ENCODE measurements around the gene MICALL2.

MICALL2 gene

DNA sequence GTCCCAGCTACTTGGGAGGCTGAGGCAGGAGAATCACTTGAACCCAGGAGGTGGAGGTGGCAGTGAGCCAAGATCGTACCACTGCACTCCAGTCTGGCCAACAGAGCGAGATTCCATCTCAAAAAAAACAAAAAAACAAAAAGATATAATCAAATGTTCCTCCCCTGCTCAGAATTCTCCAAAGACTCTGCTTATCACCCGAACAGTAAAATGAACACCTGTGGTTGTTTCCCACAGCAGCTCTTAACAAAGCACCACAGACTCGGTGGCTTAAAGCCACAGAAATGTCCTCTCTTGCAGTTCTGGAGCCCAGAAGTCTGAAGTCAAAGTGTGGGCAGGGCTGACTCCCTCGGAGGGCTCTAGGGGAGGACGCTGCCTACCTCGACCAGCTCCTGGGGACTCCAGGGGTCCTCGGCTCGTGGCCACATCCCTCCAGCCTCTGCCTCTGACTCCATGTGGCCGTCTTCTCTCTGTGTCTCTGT is 49.0 kb upstream of the MICALL2 start:
- ChIA-PET CTCF (no interaction called here), POLR2A (no interaction called here)
- H3K4me3 ChIP-seq (ENCODE audit: low read depth, low read length): no peak overlapping the region
- TF ChIP-seq, protein P1, sequence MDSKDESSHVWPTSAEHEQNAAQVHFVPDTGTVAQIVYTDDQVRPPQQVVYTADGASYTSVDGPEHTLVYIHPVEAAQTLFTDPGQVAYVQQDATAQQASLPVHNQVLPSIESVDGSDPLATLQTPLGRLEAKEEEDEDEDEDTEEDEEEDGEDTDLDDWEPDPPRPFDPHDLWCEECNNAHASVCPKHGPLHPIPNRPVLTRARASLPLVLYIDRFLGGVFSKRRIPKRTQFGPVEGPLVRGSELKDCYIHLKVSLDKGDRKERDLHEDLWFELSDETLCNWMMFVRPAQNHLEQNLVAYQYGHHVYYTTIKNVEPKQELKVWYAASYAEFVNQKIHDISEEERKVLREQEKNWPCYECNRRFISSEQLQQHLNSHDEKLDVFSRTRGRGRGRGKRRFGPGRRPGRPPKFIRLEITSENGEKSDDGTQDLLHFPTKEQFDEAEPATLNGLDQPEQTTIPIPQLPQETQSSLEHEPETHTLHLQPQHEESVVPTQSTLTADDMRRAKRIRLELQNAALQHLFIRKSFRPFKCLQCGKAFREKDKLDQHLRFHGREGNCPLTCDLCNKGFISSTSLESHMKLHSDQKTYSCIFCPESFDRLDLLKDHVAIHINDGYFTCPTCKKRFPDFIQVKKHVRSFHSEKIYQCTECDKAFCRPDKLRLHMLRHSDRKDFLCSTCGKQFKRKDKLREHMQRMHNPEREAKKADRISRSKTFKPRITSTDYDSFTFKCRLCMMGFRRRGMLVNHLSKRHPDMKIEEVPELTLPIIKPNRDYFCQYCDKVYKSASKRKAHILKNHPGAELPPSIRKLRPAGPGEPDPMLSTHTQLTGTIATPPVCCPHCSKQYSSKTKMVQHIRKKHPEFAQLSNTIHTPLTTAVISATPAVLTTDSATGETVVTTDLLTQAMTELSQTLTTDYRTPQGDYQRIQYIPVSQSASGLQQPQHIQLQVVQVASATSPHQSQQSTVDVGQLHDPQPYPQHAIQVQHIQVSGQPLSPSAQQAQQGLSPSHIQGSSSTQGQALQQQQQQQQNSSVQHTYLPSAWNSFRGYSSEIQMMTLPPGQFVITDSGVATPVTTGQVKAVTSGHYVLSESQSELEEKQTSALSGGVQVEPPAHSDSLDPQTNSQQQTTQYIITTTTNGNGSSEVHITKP (tag by site-specific recombination; IDR thresholded peaks at IDR 0.05): peak; percentile 51
- no peak for TF ChIP-seq ZBTB1 (tag by site-specific recombination; IDR thresholded peaks at IDR 0.05)
- H3K9me3 ChIP-seq (ENCODE audit: control insufficient read depth, insufficient read depth, low read depth, low read length): no peaks in the 10 kb centered on the region
- no peaks in the 10 kb centered on the region for H3K4me1 ChIP-seq (ENCODE audit: control insufficient read depth, insufficient read depth, low read length)
- no peak overlapping the region for H3K27ac ChIP-seq (ENCODE audit: extremely low read depth, low read depth, low read length)
- no peaks in the 10 kb centered on the region for H3K36me3 ChIP-seq (ENCODE audit: control insufficient read depth in 2 of 2, insufficient read depth in 1 of 2, low read length in 2 of 2)

GRCh38 chr7:1505731-1506550 is 46.7 kb upstream of the MICALL2 start:
- no peak overlapping the region for H3K27ac ChIP-seq (ENCODE audit: extremely low read depth, low read depth, low read length)
- no peaks in the 10 kb centered on the region for H3K4me1 ChIP-seq (ENCODE audit: control insufficient read depth, insufficient read depth, low read length)
- ChIA-PET POLR2A (interaction anchor here (1.1 to 2.2 kb wide), 2 partner anchors 28 to 31 kb away, joined by 4 to 10 read pairs; no protein-coding TSS in a partner anchor), CTCF (interaction anchor here (0.6 to 1.9 kb wide), 8 partner anchors 13 to 94 kb away, joined by 3 to 11 read pairs (median 4); partner anchors contain the start of gene TMEM184A)
- no peak overlapping the region for H3K4me3 ChIP-seq (ENCODE audit: low read depth, low read length)
- TF ChIP-seq ZIC2 (tag by site-specific recombination; IDR thresholded peaks at IDR 0.05) (peak; percentile 12; the same call in 1 of the 2 replicates), OSR2 (tag by site-specific recombination; IDR thresholded peaks at IDR 0.05) (no peak), ZNF274 (IDR thresholded peaks at IDR 0.05; ENCODE audit: low read length) (no peak), ZNF274 (tag by site-specific recombination; IDR thresholded peaks at IDR 0.05; ENCODE audit: borderline replicate concordance) (no peak), ZNF776 (tag by site-specific recombination; IDR thresholded peaks at IDR 0.05; ENCODE audit: borderline replicate concordance) (no peak), ZNF302 (tag by site-specific recombination; IDR thresholded peaks at IDR 0.05; ENCODE audit: low read depth) (no peak), ZNF514 (tag by site-specific recombination; IDR thresholded peaks at IDR 0.05) (no peak)
- TF ChIP-seq, protein P2, sequence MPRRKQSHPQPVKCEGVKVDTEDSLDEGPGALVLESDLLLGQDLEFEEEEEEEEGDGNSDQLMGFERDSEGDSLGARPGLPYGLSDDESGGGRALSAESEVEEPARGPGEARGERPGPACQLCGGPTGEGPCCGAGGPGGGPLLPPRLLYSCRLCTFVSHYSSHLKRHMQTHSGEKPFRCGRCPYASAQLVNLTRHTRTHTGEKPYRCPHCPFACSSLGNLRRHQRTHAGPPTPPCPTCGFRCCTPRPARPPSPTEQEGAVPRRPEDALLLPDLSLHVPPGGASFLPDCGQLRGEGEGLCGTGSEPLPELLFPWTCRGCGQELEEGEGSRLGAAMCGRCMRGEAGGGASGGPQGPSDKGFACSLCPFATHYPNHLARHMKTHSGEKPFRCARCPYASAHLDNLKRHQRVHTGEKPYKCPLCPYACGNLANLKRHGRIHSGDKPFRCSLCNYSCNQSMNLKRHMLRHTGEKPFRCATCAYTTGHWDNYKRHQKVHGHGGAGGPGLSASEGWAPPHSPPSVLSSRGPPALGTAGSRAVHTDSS (tag by site-specific recombination; IDR thresholded peaks at IDR 0.05): no peak
- H3K9me3 ChIP-seq (ENCODE audit: control insufficient read depth, insufficient read depth, low read depth, low read length): no peaks in the 10 kb centered on the region
- peaks cover 1 to 18% of the 10 kb centered on the region in 2 experiments; a peak in 2 of 3 replicates for H3K36me3 ChIP-seq (ENCODE audit: control insufficient read depth in 2 of 2, insufficient read depth in 1 of 2, low read length in 2 of 2)

GRCh38 chr7:1503816-1504775 is 44.8 kb upstream of the MICALL2 start, which contains the start of gene INTS1:
Gene INTS1, minus strand, starts transcription at chr7:1504389. Its CDS starts 429 bp downstream, at chr7:1503960.
- peaks cover 6 to 34% of the 10 kb centered on the region in 2 experiments; a peak in 2 of 3 replicates for H3K36me3 ChIP-seq (ENCODE audit: control insufficient read depth in 2 of 2, insufficient read depth in 1 of 2, low read length in 2 of 2)
- H3K4me1 ChIP-seq (ENCODE audit: control insufficient read depth, insufficient read depth, low read length): no peaks in the 10 kb centered on the region
- POLR2A ChIA-PET: interaction anchor here (0.6 to 2.2 kb wide), 4 partner anchors 28 to 37 kb away, joined by 3 to 10 read pairs (median 5); no protein-coding TSS in a partner anchor
- H3K27ac ChIP-seq (ENCODE audit: extremely low read depth, low read depth, low read length): peak within 1 kb of the TSS; percentile 78; the same call in 1 of the 2 replicates
- H3K9me3 ChIP-seq (ENCODE audit: control insufficient read depth, insufficient read depth, low read depth, low read length): no peaks in the 10 kb centered on the region
- H3K4me3 ChIP-seq (ENCODE audit: low read depth, low read length): peak within 1 kb of the TSS; percentile 89
- CTCF ChIA-PET: interaction anchor here (0.6 to 1.9 kb wide), 12 partner anchors 13 to 343 kb away, joined by 3 to 11 read pairs (median 3); partner anchors contain the start of gene TMEM184A
- TF ChIP-seq ZNF776 (tag by site-specific recombination; IDR thresholded peaks at IDR 0.05; ENCODE audit: borderline replicate concordance): no peak
- no peak for TF ChIP-seq FEZF1 (tag by site-specific recombination; IDR thresholded peaks at IDR 0.05)
- no peak for TF ChIP-seq ZNF510 (tag by site-specific recombination; IDR thresholded peaks at IDR 0.05; ENCODE audit: insufficient replicate concordance)
- TF ChIP-seq ZNF133 (tag by site-specific recombination; IDR thresholded peaks at IDR 0.05): no peak
- no peak for TF ChIP-seq AEBP2 (tag by site-specific recombination; IDR thresholded peaks at IDR 0.05; ENCODE audit: borderline replicate concordance)
- TF ChIP-seq ZNF660 (tag by site-specific recombination; IDR thresholded peaks at IDR 0.05): peak; percentile 93
- TF ChIP-seq ZSCAN5A (tag by site-specific recombination; IDR thresholded peaks at IDR 0.05): no peak
- TF ChIP-seq ZBTB21 (tag by site-specific recombination; IDR thresholded peaks at IDR 0.05): no peak
- TF ChIP-seq, protein P3, sequence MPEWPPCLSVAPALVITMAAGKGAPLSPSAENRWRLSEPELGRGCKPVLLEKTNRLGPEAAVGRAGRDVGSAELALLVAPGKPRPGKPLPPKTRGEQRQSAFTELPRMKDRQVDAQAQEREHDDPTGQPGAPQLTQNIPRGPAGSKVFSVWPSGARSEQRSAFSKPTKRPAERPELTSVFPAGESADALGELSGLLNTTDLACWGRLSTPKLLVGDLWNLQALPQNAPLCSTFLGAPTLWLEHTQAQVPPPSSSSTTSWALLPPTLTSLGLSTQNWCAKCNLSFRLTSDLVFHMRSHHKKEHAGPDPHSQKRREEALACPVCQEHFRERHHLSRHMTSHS (tag by site-specific recombination; IDR thresholded peaks at IDR 0.05): no peak

Data from HEK293 (cell line).